Loucy (cell line): ENCODE measurements around the gene TXNDC17.

Experiments
- EZH2phosphoT487 ChIP-seq: fragments of 200-600 bp; IDR thresholded peaks from 2 replicates; pipeline ENCODE4 v1.6.1; 2018; ENCODE audit warnings: antibody characterized with exemption, mild to moderate bottlenecking, moderate library complexity, borderline replicate concordance
- TF ChIP-seq, protein P1 (sequence below): fragments of 200-600 bp; sonication (generic); conservative IDR thresholded peaks from 2 replicates; pipeline ENCODE4 v1.5.1; 2014; ENCODE audit warnings: mild to moderate bottlenecking, antibody characterized with exemption, low read length

DNA sequence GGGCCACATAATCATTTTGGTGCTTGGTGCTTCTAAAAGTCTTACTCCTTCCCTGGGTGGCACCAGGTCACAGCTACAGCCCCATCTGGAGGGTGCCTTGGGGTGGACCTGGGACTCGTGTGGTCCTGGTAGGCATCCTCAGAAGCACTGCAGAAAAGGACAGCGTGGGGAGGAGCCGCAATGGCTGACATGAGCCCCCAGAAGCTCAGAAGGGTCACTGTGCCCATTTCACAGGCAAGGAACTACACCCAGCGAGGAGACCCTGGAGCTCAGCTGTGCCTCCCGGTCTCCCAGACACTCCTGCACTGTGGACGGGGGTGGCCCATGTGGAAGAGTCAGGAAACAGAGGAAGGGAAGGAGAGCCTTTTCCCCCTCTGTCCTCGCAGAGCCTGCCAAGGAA lies 37.1 kb downstream of the TXNDC17 start:
- TF ChIP-seq, protein P1, sequence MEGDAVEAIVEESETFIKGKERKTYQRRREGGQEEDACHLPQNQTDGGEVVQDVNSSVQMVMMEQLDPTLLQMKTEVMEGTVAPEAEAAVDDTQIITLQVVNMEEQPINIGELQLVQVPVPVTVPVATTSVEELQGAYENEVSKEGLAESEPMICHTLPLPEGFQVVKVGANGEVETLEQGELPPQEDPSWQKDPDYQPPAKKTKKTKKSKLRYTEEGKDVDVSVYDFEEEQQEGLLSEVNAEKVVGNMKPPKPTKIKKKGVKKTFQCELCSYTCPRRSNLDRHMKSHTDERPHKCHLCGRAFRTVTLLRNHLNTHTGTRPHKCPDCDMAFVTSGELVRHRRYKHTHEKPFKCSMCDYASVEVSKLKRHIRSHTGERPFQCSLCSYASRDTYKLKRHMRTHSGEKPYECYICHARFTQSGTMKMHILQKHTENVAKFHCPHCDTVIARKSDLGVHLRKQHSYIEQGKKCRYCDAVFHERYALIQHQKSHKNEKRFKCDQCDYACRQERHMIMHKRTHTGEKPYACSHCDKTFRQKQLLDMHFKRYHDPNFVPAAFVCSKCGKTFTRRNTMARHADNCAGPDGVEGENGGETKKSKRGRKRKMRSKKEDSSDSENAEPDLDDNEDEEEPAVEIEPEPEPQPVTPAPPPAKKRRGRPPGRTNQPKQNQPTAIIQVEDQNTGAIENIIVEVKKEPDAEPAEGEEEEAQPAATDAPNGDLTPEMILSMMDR = no peak
- TF ChIP-seq EZH2phosphoT487 = no peak
